ENCODE results near the gene LRRC18.

LRRC18 gene

GRCh38 chr10:48964038-48964437 lies 24.4 kb upstream of the LRRC18 start:
- TF ChIP-seq, protein P1, sequence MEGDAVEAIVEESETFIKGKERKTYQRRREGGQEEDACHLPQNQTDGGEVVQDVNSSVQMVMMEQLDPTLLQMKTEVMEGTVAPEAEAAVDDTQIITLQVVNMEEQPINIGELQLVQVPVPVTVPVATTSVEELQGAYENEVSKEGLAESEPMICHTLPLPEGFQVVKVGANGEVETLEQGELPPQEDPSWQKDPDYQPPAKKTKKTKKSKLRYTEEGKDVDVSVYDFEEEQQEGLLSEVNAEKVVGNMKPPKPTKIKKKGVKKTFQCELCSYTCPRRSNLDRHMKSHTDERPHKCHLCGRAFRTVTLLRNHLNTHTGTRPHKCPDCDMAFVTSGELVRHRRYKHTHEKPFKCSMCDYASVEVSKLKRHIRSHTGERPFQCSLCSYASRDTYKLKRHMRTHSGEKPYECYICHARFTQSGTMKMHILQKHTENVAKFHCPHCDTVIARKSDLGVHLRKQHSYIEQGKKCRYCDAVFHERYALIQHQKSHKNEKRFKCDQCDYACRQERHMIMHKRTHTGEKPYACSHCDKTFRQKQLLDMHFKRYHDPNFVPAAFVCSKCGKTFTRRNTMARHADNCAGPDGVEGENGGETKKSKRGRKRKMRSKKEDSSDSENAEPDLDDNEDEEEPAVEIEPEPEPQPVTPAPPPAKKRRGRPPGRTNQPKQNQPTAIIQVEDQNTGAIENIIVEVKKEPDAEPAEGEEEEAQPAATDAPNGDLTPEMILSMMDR (conservative IDR thresholded peaks at IDR 0.05; ENCODE audit: low read depth, low read length), result no peak
- DNase-seq (ENCODE audit: low read depth), result no peak
- H3K4me3 ChIP-seq (ENCODE audit: low read depth, low read length), result no peak overlapping the region

DNA sequence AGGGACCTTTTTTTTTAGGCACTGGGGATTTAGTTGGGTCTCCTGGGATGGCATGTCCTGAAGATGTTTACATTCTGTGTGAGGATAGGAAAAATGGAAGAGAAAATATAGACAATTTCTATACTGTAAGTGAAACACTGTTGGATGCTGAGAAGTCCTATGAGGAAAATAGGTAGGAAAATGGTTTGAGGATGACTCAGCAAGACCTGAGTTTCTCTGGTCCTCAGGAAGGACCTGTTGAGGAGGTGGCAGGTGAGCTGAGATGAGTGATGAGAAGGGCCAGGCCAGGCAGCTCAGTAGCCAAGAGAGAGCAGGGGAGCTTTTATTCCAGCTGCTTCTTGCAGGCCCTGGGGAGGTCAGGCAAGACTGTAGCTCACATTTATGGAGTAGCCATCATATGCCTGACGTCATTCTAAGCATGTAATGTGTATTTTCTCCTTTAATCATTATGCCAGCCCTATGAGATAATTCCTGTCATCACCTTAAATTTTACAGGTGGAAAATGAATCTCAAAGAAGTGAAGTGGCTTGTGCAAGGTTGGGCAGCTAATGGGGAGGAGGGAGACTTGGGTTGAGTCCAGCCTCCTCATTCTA lies 19.1 kb upstream of the LRRC18 start:
- TF ChIP-seq, protein P1 (conservative IDR thresholded peaks at IDR 0.05; ENCODE audit: low read depth, low read length), result no peak
- DNase-seq (ENCODE audit: low read depth), result no peak
- H3K4me3 ChIP-seq (ENCODE audit: low read depth, low read length), result no peak overlapping the region

DNA sequence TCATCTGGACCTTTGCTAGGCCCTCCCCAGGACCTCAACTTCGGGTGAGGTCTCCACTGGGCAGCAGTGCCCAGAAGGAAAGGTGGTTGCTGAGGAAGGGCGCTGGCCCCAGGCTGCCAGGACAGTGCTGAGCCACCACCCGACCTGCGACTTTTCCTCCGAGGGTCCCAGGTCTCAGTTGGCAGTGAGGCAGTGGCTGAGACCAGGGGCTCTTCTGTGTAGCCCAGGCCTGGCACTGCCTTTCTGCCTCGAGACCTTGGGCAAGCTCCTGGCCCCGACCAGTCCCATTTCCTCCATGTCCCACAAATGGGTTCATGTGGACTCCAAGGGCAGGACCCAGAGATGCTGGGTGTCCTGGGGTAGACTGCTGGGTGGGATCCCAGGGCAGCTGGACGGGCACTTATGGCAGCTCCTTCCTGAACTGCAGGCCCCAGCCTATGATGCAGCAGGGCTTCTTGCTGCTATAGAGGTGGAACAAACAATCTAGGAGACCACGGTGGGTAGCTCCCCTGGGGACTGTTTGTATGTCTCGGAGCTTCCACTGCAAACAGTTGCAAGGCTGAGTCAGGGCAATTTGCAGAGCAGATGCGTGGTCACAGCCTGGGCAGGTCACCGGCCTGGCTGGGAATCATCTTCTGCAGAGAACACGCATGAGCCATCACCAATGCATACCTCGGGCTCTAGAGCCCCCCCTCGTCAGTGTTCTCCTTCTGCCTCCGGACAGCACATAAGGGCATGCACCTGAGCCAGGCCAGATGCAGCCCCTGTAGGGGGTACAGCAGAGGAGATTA lies 17.9 kb upstream of the LRRC18 start:
- no peak for DNase-seq (ENCODE audit: low read depth)
- H3K4me3 ChIP-seq (ENCODE audit: low read depth, low read length), result no peak overlapping the region
- TF ChIP-seq, protein P1 (conservative IDR thresholded peaks at IDR 0.05; ENCODE audit: low read depth, low read length), result no peak

- no peak overlapping the region for H3K4me3 ChIP-seq (ENCODE audit: low read depth, low read length)
- no peak for DNase-seq (ENCODE audit: low read depth)
- TF ChIP-seq, protein P1 (conservative IDR thresholded peaks at IDR 0.05; ENCODE audit: low read depth, low read length), result no peak
These were observed 12.1 kb upstream of the LRRC18 start for GRCh38 chr10:48951707-48952106.

- no peak overlapping the region for H3K4me3 ChIP-seq (ENCODE audit: low read depth, low read length)
- TF ChIP-seq, protein P1 (conservative IDR thresholded peaks at IDR 0.05; ENCODE audit: low read depth, low read length), result no peak
- no peak for DNase-seq (ENCODE audit: low read depth)
These were observed 8.9 kb upstream of the LRRC18 start for GRCh38 chr10:48948470-48949037.

- TF ChIP-seq, protein P1 (conservative IDR thresholded peaks at IDR 0.05; ENCODE audit: low read depth, low read length), result no peak
These were observed 8.2 kb upstream of the LRRC18 start for GRCh38 chr10:48947690-48948469.

More at GRCh38 chr10:48947690-48948469, 8.2 kb upstream of the LRRC18 start:
- no peak for DNase-seq (ENCODE audit: low read depth)
- no peak overlapping the region for H3K4me3 ChIP-seq (ENCODE audit: low read depth, low read length)

Measured in choroid plexus epithelial cell (primary cell).